NOMO-1 treated with DMSO at 0.1 percent for 48 hours (cell line): ENCODE data around the gene ZFP62.
A peak's percentile ranks its signal among the peaks of the same experiment; 100 is the strongest.

Source experiments
- DNase-seq: peaks from one replicate; lab custom pipeline; 2025; ENCODE audit not compliant: unreplicated experiment; lab: John Stamatoyannopoulos, UW

Gene ZFP62

DNA sequence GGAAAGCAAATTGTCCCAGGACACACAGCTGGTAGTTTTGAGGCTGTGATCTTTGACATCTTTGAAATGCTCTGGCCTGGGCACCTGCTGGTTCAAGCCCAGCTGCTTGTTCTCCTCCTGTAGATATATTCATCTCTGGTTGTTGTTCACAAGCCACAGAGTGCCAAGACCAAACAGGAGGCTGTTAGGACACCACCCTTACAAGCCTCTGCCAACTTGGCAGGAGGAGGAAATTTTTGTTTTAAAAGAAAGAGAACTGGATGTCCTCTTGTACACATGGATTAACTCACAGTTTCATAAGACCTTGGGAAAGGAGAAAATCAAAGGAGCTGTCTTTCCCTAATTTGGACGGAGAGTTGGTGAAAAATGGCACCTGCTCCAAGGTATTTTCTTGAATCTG lies 8.5 kb upstream of the ZFP62 start:
- no peak for DNase-seq

DNA sequence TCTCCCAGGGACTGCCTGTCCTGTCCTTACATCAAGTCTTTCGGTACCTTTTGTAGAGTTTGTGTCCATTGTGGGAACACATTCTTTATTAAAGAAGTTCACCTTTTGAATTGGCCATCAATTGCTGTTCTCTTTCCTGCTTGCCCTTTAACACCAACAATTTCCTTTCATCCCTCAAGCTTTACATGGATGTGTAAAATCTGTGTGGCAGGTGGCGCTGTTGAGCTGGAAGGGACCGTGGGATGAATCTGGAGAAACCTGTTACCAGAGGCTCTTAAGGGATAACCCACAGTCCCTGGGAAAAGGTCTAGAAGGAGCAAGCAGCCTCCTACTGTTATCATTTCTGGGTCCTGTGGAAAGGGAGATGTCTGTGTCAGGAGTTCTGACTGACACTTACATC lies 7.9 kb upstream of the ZFP62 start:
- DNase-seq, result peak; percentile 62

DNA sequence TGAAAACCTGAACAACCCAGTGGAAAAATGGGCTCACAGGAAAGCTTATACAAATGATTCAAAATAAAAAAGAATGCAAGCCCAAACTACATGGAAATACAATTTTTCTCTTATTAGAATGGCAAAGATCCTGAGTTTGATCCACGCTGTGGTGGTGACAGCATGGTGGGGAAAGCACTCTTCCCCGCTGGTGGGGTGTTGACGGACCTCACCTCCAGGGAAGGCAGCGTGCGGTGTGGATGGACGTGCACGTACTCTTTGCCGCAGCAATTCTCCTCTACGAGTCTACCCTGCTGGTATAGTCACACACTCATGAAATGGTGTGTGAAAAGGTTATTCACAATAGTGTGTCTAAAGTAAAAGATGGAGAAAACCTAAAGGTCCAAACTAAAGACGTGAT lies 5.9 kb upstream of the ZFP62 start:
- no peak for DNase-seq

DNA sequence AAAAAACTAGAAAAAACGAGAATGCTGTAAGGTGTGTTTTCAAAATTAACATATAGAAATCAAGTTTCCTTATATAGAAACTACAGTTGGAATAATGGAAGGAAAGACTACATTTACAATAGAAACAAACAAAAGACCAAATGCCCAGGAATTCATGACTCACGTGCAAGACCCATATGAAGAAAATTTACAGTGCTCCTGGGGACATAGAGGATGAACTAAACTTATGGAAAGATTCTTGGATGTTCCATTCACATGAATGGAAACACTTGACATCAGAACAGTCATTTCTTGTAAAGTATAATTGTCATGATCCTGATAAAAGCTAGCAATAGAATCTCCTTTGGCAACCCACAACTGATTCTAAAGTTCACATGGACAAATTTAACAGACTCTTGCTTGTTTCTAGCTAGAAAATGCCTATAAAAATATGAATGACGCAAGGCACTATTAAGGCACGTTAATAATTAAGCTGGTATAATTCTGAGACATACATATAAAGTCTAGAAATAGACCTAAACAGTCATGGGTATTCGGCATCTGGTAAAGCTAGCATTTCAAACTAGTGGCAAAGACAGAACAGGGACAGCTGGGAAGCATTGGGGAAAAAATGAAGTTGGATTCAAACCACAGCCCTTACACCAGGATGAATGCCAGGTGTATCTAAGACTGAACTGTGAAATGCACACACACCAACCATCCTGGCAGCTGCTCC lies 5.1 kb upstream of the ZFP62 start:
- no peak for DNase-seq

DNA sequence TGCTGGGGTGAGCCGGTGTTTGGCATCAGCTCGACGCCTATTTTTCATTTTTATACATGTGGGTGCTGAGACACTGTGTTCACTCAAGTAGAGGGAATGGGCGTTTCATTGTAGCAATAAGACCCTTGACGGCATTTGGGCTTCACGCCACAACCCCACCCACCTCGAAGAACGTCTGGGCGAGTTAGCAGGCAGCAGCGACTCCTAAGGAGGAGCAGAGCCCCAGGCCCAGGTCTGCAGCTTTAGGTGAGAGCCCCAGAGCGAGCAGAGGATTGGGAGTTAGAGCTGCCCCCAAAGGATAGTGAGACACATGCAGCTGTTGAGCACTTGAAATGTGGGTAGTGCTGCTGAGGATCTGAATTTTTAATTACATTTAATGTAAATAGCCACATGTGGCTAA lies 1.6 kb upstream of the ZFP62 start:
- DNase-seq, result no peak

DNA sequence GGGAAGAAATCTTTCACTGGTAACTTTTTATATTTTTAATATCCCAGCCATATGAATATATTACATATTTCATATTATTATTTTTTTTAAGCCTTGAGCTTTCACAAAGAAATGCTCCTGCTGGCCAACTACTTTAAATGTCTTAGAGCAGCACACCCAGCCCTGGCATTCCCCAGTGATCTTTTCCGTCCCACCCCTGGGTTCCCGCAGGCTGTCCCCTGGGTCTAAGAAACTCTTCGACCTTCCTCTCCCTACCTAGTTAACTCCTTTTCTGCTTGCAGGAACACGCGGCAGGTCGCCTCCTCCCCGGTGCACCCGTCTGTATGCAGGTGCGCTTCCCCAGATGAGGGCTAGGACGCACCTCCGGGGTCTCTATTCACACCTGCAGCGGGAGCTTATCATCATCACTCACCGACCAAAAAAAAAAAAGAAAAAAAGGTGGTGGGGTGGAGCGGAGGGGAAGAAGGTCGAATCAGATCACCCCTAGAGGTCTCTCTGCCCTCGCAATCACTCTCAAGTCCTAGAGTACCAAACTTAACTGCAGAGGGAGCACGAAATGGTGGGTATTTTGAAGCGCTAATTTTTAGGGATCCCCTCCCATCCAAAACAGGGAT lies 696 bp downstream of the ZFP62 start:
- DNase-seq, result peak; percentile 76

DNA sequence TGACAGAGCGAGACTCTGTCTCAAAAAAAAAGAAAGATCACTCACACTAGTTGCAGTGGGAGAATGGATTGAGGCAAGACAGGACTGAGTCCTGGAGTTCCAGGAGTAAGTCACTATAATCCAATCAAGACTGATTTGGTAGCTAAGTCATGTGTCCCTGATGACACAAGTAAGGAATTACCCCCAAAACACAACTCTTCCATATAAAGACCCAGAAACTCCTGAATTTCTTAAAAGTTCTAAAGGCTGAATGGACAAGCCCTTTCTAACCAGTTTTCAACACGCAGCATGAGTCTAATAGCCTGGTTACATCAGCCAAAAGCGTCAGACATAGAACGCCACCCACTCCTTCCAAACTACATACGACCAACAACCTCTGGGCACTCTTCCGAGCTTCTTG lies 2.5 kb downstream of the ZFP62 start:
- DNase-seq, result no peak

DNA sequence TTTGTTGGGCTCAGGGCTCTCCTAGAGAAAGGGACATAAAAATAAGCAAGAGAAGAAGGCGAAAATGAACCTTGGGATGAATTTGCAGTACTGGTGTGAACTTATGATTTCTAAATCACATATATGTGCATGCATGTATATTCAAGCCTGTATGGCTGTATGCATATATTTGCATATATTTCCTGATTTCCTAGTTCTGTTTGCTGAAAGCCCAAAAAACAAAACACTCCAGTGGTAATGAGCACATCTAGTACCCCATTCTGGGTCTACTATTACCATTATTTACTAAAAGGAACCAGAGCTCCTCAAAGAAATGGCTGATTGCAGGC lies 7.3 kb downstream of the ZFP62 start:
- no peak for DNase-seq

DNA sequence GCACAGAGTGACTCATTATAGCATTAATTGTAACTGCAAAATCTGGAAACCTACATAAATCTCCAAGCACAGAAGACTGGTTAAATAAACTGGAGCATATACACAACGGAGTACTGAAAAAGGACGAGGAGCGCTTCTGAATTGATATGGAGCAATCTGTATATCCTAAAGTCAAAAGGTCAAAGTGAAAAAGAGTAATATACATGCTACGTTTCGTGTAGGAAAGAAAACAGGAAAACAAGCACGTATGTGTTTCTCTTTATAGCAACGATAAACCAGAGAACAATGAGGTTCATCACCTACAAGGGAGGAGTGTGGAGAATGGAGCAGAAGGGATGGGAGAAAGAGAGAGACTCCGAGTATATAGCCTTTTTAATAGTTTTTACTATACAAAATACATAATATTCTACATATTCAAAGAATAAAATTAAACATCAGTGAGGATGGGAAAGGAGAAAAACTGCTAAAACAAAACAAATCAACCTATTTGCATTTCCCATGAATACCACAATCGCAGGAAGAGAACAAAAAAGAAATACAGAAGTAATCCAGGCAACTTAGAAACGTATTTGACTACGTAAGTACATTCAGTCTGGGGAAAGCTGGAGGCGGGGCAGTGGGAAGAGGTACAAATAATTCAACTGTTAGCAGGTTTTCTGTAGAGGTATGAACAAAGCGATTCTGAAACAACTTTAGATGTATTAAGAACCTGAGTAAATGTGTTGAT lies 7.8 kb downstream of the ZFP62 start:
- no peak for DNase-seq

DNA sequence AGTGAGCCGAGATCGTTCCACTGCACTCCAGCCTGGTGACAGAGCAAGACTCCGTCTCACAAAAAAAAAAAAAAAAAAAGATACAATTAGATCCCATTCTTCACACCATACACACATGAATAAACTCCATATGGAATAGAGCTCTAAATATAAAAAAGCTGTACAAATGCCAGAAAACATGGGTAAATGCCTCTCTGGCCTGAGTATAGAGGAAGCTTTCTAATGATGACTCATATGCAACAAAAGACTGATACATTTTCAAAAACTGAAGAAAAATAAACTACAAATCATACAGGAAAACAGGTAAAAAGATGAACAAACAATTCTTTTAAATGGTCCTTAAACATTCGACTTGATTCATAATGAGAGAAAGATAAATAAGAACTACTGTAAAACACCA lies 8.6 kb downstream of the ZFP62 start:
- DNase-seq, result no peak

DNA sequence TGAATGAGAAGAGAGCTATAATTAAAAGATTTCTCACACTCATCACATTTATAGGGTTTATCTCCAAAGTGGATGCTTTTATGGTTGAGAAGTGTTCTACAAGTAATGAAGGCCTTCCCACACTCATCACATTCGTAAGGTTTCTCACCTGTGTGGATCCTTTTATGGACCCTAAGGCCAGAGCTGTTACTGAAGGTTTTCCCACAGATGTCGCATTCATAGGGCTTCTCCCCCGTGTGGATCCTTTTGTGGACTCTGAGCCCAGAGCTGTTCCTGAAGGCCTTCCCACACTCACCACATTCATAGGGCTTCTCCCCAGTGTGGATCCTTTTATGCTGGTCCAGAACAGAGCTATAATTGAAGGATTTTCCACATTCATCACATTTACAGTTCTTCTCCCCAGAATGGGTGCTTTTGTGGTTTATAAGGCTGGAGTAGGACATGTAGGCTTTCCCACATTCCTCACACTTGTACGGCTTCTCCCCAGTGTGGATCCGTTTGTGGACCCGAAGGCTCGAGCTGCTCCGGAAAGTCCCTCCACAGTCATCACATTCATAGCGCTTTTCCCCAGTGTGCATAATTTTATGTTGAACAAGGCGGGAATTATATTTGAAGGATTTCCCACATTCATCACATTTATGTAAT lies 10.5 kb downstream of the ZFP62 start:
- DNase-seq, result no peak

DNA sequence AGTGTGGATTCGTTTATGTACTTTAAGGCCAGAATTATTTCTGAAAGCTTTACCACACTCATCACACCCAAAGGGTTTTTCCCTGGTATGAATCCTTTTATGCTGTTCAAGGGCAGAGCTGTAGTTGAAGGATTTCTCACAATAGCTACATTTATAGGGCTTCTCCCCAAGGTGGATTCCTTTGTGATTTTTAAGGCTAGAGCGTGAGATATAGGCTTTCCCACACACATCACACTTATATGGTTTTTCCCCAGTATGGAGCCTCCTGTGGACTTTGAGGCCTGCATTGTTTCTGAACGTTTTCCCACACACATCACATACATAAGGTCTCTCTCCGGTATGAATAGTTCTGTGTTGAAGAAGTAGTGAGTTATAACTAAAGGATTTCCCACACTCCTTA lies 11.2 kb downstream of the ZFP62 start:
- no peak for DNase-seq

DNA sequence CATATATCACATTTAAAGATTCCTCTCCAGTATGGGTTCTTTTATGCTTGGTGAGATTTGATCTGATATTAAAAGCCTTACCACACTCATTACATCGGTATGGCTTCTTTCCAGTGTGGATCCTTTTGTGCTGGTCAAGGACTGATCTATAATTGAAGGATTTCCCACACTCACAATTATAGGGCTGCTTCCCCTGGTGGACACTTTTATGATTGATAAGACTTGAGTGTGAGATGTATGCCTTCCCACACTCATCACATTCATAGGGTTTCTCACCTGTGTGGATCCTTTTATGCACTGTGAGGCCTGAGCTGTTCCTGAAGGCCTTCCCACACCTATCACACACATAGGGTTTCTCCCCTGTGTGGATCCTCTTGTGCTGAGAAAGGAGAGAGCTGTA lies 12.2 kb downstream of the ZFP62 start:
- no peak for DNase-seq

DNA sequence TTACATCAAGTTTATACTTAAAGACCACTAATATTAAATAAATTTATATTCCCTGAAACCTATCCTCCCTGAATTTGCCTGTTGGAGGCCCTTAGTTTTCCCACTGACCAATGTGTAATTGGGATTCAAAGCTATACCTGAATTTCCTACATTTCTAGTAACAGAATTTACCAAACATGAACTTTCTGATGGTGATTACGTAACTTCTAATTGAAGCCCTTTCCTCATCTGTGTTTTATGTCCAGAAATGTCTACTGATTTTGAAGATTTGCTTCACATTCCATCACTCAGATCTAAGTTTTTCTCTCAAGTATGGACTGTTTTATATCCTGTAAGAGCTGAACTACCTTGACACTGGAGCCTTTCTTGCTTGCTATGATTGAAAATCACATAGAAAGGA lies 12.8 kb downstream of the ZFP62 start:
- no peak for DNase-seq

DNA sequence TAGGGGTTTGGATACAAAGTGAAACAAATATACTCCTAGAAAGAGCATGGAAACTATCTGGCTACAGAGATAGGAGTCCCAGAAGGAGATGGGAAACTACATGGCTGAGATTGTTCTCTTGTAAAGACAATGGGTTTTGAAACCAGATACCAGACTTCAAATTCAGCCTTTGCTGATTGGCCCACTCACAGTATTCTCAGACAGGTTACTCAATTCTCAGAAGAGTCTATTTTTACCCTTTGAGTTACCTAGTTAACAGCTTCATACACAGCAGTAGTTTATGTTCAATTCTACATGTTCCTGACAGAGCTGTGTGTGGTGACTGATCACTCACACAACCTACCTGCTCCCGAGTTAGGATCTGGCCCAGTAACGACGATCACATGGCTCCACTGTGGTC lies 14.1 kb downstream of the ZFP62 start:
- DNase-seq, result no peak

DNA sequence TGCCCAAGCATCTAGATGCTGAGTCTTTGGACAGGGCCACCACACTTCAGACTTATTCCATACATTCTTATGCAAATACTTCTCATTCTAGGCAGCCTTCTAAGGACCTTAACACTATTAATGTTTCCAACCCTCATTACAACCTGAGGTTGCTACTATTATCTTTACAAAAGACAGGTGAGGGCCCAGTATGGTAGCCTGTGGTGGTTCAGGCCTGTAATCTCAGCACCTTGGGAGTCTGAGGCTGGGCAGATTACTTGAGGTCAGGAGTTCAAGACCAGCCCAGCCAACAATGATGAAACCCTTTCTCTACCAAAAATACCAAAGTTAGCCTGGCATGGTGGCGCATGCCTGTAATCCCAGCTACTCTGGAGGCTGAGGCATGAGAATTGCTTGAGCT lies 16.2 kb downstream of the ZFP62 start:
- no peak for DNase-seq

DNA sequence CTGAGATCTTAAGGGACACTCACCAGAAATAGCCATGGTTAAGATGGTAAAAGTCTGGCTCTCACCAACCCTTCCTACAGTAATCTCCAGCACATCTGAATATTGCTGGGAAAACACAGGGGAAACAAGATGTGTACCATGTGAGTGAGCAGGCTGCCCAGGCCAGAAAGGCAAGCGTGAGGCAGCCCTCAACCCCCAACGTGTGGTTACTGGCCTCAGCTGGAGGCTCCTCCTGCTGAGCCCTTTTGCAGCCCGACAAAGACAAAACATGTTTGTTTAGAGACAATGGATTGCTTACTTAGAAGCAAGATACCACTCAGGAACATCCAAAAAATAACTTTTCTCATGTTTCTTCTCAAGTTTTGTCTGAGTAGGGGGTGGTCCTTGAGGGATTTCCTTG lies 16.6 kb downstream of the ZFP62 start:
- no peak for DNase-seq

DNA sequence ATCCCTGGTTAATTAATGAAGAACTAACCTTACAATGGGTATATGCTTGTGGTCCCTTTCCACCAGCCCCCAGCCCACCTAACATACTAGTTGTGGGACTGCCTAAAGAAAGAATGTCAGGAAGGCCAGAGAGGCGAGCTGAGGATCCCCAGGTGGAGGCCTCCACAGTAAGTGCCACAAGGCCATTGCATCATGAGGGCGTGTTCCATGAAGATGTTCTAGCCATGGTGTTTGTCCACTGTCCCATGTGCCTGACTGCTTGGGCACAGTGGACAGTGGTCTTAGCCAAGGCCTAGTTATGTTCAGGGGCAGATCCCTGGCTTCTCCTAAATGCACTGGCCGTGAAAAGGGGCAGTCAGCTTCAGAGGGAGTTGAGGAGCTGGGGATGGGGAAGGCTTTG lies 21.1 kb downstream of the ZFP62 start:
- DNase-seq, result no peak

DNA sequence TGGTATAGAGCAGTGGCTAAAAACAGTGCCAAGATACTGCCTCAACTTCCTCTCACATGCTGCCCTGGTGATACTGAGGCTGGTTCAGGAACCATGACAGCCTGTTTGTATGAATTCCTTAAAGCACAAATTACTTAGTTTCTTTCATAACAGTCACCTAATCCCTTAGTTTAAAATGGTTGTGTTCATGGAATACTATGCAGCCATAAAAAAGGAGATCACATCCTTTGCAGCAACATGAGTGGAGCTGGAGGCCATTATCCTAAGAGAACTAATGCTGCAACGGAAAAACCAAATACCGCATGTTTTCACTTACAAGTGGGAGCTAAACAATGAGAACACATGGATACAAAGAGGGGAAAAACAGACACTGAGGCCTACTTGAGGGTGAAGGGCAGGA lies 21.8 kb downstream of the ZFP62 start:
- DNase-seq, result no peak

DNA sequence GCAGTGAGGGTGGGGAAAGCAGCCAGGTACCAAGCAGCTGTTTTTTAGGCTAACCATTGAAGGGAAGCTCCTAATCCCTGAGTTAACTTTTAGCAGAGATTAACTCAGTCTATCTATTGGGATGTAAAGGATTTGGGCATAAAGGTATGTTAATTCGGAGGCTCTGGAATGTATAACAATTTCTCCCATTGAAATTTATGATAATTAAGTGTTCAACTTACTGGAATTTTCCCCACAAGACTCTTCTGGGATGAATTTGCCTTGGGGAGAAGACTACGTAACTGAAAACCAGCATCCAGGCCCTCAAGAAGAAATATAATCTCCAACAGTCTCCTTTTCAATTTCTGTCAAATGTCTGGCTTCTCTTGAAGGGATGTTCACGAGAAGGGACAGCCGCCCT lies 23.6 kb downstream of the ZFP62 start:
- no peak for DNase-seq

DNA sequence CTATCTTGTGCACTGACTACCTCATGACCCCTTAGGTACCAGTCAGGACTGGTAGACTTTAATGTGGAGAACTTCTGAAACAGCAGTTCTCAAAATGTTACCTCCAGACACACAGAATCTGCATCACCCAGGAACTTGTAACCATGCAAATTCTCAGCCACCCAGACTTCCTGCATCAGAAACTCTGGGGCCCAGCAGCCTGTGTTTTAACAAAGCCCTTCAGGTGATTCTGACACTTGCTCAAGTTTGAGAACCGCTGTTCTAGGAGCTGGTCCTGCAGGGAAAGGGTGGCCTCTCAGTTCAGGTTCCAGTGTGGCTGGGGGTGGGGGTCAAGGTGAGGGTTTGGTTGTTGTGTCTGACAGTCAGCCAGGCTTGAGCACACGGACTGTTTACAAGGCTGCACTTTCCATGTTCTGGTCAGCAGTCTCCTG lies 28.4 kb downstream of the ZFP62 start:
- no peak for DNase-seq
